ENCODE results near the gene CYP46A1.

DNA sequence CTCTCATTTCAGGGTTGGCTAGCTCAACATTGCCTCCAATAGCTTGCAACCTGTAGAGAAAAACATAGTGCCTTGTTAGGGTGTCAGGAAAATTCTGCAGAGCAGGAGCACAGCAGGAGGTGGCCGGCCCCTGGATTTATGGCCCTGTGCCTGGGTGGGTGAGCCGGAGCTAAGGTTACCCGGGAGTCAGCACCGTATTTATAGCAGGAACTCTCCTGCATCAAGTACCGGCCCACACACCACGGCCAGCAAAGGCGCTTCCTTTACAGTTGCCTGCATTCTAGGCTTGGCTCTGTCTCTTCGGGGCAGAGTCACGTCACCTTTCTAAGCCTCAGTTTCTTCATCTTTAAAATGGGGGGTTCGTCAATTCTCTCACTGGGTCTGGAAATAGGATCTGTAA, 56.3 kb downstream of the CYP46A1 start:
- TF ChIP-seq, protein P1, sequence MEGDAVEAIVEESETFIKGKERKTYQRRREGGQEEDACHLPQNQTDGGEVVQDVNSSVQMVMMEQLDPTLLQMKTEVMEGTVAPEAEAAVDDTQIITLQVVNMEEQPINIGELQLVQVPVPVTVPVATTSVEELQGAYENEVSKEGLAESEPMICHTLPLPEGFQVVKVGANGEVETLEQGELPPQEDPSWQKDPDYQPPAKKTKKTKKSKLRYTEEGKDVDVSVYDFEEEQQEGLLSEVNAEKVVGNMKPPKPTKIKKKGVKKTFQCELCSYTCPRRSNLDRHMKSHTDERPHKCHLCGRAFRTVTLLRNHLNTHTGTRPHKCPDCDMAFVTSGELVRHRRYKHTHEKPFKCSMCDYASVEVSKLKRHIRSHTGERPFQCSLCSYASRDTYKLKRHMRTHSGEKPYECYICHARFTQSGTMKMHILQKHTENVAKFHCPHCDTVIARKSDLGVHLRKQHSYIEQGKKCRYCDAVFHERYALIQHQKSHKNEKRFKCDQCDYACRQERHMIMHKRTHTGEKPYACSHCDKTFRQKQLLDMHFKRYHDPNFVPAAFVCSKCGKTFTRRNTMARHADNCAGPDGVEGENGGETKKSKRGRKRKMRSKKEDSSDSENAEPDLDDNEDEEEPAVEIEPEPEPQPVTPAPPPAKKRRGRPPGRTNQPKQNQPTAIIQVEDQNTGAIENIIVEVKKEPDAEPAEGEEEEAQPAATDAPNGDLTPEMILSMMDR (IDR thresholded peaks at IDR 0.05): no peak
- no peak for TF ChIP-seq EZH2 (IDR thresholded peaks at IDR 0.05; ENCODE audit: borderline replicate concordance, insufficient read depth, low read depth, low read length, poor library complexity, severe bottlenecking)

All from B cell (primary cell).